Measurements from ENCODE around the gene TOP2A.

TOP2A gene

GRCh38 chr17:40453881-40454612, 36.4 kb upstream of the TOP2A start:
- DNase-seq, result no peak

GRCh38 chr17:40452921-40453378, 35.3 kb upstream of the TOP2A start:
- no peak for DNase-seq

DNA sequence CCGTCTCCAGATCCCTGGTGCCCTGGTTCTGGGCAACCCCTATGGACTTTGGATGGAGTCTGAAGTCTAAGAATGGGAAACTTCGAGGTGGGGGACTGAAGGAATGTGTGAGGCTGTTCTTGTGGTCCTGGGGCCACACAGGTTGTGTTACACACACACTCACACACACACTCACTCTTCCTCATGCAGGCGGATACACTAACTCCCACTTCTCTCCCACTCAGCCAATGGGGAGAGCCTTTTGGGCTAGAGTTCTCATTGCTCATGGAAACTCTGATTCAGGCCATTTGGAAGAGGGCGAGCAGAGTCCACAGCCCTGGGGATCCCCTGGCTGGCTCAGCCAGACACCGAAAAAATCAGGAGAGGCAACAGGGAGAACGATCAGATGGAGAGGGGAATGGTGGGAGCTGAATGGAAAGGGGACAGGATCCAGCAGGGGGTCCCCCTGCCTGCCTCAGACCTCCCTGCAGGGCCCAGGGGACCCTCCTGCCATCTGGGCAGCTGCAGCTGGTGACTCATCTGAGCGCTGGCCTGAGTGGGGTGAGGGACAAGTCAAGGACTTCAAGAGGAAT, 34.6 kb upstream of the TOP2A start:
- no peak for DNase-seq

- DNase-seq, result no peak
Observed at GRCh38 chr17:40451420-40451819, 33.7 kb upstream of the TOP2A start.

DNA sequence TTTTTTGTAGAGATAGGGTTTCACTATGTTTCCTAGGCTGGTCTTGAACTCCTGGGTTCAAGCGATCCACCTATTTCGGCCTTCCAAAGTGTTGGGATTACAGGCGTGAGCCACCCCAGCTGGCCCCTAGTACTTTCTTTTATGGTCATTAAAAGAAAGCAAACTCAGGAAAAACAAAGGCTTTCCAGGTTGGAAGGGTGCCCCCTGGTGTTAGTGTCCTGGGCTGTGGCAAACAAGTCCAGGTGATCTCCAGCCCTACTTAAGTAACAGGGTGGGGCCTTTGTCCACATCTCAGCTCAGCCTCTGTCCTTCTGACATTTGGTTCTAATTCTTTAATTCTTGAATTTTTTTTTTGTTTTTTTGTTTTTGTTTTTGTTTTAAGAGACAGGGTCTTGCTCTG, 32.5 kb upstream of the TOP2A start:
- DNase-seq, result peak; percentile 64

GRCh38 chr17:40448639-40449261, 31.1 kb upstream of the TOP2A start:
- DNase-seq, result peak; percentile 66

DNA sequence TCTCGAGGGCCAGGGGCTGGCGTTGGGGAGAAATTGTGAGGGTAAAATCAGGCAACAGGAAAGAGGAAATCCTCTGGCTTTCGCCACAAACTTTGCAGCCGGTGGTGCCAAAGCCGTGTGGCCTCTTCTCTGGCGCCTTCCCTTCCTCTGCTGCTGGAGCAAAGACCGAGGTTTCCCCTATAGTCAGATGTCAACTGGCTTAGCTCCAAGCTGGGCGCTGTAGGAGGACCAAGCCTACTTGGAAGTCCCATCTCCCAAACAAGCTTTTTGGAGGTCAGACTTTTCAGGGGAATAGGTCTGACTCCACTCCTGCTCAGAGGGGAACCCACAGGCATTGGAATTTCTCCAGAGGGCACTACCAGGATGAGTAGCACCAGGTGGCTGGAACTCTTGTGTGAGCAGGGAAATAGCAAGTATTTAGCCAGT, 30.5 kb upstream of the TOP2A start:
- DNase-seq, result peak; percentile 41

DNA sequence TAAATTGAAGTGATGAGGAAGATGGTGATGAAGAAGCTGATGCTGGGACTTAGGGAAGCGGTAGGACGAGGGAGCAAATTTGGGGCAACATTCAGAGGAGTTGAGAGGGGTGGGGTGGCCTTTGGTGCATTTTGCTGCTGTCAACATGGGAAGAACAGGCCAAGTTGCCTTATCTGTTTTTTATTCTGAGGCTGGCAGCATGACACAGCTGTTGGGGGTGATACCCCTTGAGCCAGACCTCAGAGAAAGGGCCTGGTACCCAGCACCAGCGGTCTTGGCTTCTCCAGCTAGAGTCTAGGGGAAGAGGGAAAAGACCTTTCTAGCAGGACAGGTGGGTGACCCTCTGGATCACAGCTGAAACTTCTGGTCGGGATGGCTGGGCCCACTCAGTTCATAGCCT, 30.1 kb upstream of the TOP2A start:
- peak; percentile 83 for DNase-seq

DNA sequence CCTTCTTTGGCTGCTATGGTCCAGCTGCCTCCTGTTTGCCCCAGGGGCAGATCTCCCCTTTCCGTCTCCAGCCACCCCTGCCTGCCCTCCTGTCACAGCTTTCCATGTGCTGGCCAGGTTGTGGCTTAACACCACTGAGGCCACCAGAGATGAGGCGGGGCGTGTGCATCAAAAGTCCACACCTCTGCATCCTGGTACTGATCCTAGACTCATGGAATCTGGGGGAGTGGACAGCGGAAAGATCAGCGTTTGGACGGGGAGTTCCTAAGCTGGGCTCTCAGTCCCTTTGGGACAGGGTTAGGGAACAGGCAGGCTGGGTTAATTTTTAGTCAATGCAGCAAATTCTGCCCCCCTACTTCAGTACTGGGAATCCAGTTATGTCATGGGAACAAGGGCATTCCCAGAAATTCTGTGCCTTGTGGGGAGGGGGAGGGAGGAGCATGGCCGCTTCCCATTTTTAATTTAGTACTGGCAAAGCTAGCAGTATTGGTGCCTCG, 29.5 kb upstream of the TOP2A start:
- no peak for DNase-seq

DNA sequence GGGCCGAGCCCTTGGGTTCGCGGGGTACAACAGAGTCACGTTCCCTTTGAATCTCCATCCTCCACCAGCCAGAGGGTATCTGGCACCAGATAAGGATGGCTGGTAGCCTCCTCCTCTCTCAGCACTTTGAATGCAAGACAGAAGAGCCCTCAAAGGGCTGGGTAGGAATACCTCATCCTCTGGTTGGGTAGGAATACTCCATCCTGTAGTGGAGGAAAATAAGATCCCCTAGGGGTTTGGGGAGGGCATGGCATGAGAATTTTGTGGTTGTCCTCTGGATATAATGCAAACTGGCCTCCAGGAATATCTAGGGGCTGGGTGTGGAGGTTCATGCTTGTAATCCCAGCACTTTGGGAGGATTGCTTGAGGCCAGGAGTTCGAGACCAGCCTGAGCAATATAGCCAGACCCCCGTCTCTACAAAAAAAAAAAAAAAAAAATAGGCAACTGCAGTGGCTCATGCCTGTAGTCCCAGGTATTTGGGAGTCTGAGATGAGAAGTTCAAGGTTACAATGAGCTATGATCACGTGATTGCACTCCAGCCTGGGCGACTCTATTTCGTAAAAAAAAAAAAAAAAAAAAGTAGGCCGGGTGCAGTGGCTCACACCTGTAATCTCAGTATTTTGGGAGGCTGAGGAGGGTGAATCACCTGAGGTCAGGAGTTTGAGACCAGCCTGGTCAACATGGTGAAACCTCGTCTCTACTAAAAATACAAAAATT, 28.2 kb upstream of the TOP2A start:
- peak; percentile 68 for DNase-seq

GRCh38 chr17:40443988-40444899, 26.5 kb upstream of the TOP2A start:
- peak; percentile 13 for DNase-seq

GRCh38 chr17:40443196-40443987, 25.7 kb upstream of the TOP2A start, which contains the start of gene IGFBP4:
TSS of gene IGFBP4 (plus strand) at chr17:40443450. CDS start at chr17:40443736, 286 bp downstream.
- DNase-seq, result peak; percentile 67

DNA sequence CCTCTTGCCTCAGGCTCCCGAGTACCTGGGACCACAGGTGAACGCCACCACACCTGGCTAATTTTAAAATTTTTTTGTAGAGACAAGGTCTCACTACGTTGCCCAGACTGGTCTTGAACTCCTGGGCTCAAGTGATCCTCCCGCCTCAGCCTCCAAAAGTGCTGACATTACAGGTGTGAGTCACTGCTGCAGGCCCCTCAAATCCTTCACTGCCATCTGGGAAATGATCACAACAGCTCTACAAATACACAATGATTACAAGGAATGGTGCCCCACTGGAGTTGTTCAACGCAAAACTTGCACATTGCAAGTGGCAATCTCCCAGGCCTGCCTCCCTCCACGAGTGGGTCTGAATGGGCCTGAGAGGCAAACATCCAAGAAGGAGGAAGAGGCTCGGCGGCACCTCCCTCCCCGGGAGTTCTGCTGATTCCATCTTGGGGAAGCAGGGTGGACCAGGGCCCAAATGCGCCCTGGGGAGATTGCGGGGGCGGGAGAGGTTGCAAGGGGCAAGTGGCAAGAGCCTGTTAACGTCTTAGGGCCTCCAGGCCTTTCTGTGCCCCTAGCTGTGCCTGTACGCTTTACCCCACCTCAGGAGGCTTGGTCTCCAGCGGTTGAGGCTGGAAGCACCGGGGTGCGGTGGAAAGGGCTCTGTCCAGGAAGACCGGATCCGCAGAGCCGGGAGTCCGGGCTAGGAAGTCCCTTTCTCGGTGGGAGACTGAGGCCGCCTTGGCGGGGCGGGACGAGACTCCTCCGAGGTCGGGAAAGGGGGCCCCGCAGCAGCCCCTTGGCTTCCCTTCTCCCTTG, 24.9 kb upstream of the TOP2A start:
- peak; percentile 10 for DNase-seq

DNA sequence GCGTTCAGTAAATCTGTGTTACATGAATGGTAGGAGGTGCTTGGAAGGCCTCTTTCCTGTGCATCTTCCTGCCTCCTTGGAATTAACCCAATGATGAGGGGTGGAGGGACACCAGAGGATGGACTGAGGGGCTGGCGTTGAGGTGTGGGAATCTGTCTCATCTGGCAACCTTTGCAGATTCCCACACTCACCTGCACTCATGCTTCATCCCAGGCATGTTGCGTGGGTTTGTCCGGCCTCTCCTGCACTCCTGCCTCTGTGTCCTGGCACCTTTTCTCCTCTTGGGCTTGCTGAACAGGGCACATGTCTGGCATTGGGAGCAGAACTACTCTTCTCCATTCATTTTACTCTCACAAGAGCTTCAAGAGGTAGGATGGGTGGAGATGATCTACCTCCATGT, 22.5 kb upstream of the TOP2A start:
- no peak for DNase-seq

- peak; percentile 83 for DNase-seq
Observed at GRCh38 chr17:40437095-40437732, 19.5 kb upstream of the TOP2A start.

DNA sequence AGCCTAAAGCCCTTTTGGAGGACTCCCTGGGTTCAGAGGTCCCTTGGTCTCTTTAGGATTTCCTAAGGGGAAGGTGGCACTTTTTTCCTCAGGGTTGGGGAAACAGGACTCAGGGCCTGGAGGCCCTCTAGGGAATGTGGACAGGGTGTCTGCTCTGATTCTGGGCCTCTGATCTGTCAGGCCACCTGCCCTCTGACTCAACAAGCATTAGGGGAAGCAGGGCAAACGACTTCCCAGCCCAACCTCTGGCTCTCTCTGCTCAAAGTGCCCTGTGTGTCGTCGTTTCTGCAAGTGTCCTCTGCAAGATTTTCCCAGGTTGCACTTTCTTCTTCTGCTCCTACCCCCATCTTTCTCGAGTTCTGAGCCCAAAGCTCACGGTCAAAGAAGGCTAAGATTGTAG, 18.9 kb upstream of the TOP2A start:
- DNase-seq, result no peak

- peak; percentile 72 for DNase-seq
Observed at GRCh38 chr17:40433551-40434415, 16.1 kb upstream of the TOP2A start.

DNA sequence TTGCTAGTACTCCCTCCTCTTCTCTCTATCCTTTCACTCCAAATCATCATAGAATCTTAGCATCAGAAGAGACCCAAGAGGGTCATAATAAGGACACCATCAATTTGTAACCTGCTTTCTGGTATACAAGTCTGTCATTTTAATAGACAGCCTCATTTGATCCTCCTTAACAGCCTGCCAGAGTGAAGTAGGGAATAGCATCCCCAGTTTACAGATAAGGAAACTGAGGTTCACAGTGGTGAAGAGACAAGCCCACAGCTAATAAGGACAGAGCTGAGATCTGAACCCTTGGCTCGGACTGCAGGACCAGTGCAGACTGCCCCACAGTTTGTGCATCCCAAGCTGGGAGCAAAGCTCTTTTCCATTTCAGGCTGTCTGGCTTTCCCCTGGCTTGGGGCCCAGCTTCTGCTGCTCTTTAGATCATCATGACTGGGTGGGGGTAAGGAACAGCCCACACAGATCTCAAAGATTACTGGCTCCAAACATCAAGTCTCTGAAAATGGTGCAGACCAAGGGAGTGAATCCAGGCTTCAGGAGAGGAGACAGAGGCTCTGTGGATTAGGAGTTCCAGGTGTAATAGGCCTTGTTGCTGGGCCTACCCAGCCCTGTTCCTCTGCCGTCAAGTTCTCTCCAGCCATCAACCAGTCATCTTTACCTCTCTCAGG, 15.3 kb upstream of the TOP2A start:
- peak; percentile 45 for DNase-seq
